Activated CD4-positive, alpha-beta T cell treated with anti-CD3 and anti-CD28 coated beads, Interleukin-2, amount 10 ng/mL, durations not matched to agents 7 days and 5 days (primary cell): ENCODE results near the gene IL13. TPM values are rescaled to one million over a fixed set of nuclear protein-coding genes. Genes with fewer than 3 reads are reported as not detected.

Experiments
- CTCF ChIA-PET: fragments of 350-600 bp; sonication (Branson Sonifier 250); formaldehyde crosslinking; loops from one replicate; lab custom pipeline; 2021; ENCODE audit warnings: antibody characterized with exemption; lab: Charles Lee
- POLR2A ChIA-PET: fragments of 350-600 bp; sonication (Branson Sonifier 250); formaldehyde crosslinking; loops from one replicate; lab custom pipeline; 2021; ENCODE audit warnings: antibody characterized with exemption; lab: Charles Lee
- DNase-seq: peaks from one replicate; pipeline ENCODE4 v3.0.0-alpha.2; 2020
- H3K27ac Mint-ChIP-seq: one replicate; pipeline ENCODE4 v1.8.0; 2021; ENCODE audit warnings: mild to moderate bottlenecking, moderate library complexity, mixed read lengths
- H3K27me3 Mint-ChIP-seq: one replicate; pipeline ENCODE4 v1.8.0; 2021; ENCODE audit warnings: mixed read lengths
- H3K36me3 Mint-ChIP-seq: one replicate; pipeline ENCODE4 v1.8.0; 2021; ENCODE audit warnings: low read depth, mixed read lengths
- H3K4me1 Mint-ChIP-seq: one replicate; pipeline ENCODE4 v1.8.0; 2021; ENCODE audit warnings: mixed read lengths
- H3K4me3 Mint-ChIP-seq: one replicate; pipeline ENCODE4 v1.8.0; 2021; ENCODE audit warnings: mild to moderate bottlenecking, moderate library complexity, mixed read lengths
- H3K9me3 Mint-ChIP-seq: one replicate; pipeline ENCODE4 v1.8.0; 2021; ENCODE audit warnings: mixed read lengths
- total RNA-seq, 2 experiments: library from RNA; stranded (reverse); gene quantifications; one replicate each; pipeline ENCODE4 v1.2.3, GENCODE V29; 2021

Gene IL13
- total RNA-seq, 2 experiments from 2014 or later: 2.5 to 2.8 TPM

GRCh38 chr5:132677191-132677590 is 19.2 kb downstream of the IL13 start:
- Mint-ChIP-seq H3K9me3 (no peaks in the 10 kb centered on the region), H3K27me3 (no peaks in the 10 kb centered on the region), H3K4me1 (peaks cover 26% of the 10 kb centered on the region), H3K4me3 (no peak overlapping the region), H3K27ac (no peak overlapping the region), H3K36me3 (no peaks in the 10 kb centered on the region)
- ChIA-PET CTCF (interaction anchor here (1.0 to 2.2 kb wide), 5 partner anchors 10 to 96 kb away, joined by 3 to 8 read pairs (median 5); partner anchors contain the start of gene IL13), POLR2A (no interaction called here)
- DNase-seq: no peak

GRCh38 chr5:132677682-132678400 is 19.9 kb downstream of the IL13 start:
- H3K27me3 Mint-ChIP-seq: no peaks in the 10 kb centered on the region
- H3K9me3 Mint-ChIP-seq: no peaks in the 10 kb centered on the region
- POLR2A ChIA-PET: no interaction called here

GRCh38 chr5:132678735-132679134 is 20.8 kb downstream of the IL13 start:
- H3K4me3 Mint-ChIP-seq: no peak overlapping the region
- H3K9me3 Mint-ChIP-seq: no peaks in the 10 kb centered on the region
- ChIA-PET POLR2A (no interaction called here), CTCF (interaction anchor here (0.9 to 1.9 kb wide), 5 partner anchors 9 to 43 kb away, joined by 3 to 6 read pairs (median 4); no protein-coding TSS in a partner anchor)
- peaks cover 2% of the 10 kb centered on the region for H3K27me3 Mint-ChIP-seq
- no peak overlapping the region for H3K27ac Mint-ChIP-seq
- no peaks in the 10 kb centered on the region for H3K36me3 Mint-ChIP-seq
- peaks cover 26% of the 10 kb centered on the region for H3K4me1 Mint-ChIP-seq
- DNase-seq: no peak

More at GRCh38 chr5:132677682-132678400, 19.9 kb downstream of the IL13 start:
- Mint-ChIP-seq H3K27ac (peak overlapping the region; percentile 47), H3K4me3 (no peak overlapping the region), H3K36me3 (no peaks in the 10 kb centered on the region), H3K4me1 (peaks cover 26% of the 10 kb centered on the region)
- no peak for DNase-seq
- CTCF ChIA-PET: interaction anchor here (0.9 to 1.9 kb wide), 5 partner anchors 15 to 95 kb away, joined by 3 to 5 read pairs (median 3); partner anchors contain the start of gene IL13

- Mint-ChIP-seq H3K9me3 (no peaks in the 10 kb centered on the region), H3K4me1 (peaks cover 22% of the 10 kb centered on the region), H3K27me3 (peaks cover 2% of the 10 kb centered on the region), H3K27ac (no peak overlapping the region), H3K36me3 (no peaks in the 10 kb centered on the region), H3K4me3 (no peak overlapping the region)
- ChIA-PET POLR2A (no interaction called here), CTCF (interaction anchor here (1.1 to 1.9 kb wide), 4 partner anchors 9 to 18 kb away, joined by 3 to 6 read pairs (median 4); no protein-coding TSS in a partner anchor)
- DNase-seq: no peak
Measured at GRCh38 chr5:132679166-132679565, 21.2 kb downstream of the IL13 start.

- ChIA-PET CTCF (interaction anchor here (1.1 to 1.3 kb wide), 2 partner anchors 10 to 15 kb away, joined by 4 to 6 read pairs; no protein-coding TSS in a partner anchor), POLR2A (no interaction called here)
- H3K27ac Mint-ChIP-seq: no peak overlapping the region
- H3K4me3 Mint-ChIP-seq: no peak overlapping the region
- no peak for DNase-seq
- peaks cover 2% of the 10 kb centered on the region for H3K27me3 Mint-ChIP-seq
- H3K4me1 Mint-ChIP-seq: peaks cover 25% of the 10 kb centered on the region
- H3K9me3 Mint-ChIP-seq: no peaks in the 10 kb centered on the region
- no peaks in the 10 kb centered on the region for H3K36me3 Mint-ChIP-seq
Measured at GRCh38 chr5:132679717-132680380, 21.9 kb downstream of the IL13 start.

- no peaks in the 10 kb centered on the region for H3K9me3 Mint-ChIP-seq
- CTCF ChIA-PET: interaction anchor here (1.2 kb wide), 1 partner anchor 8 kb away, joined by 4 read pairs; no protein-coding TSS in a partner anchor
- POLR2A ChIA-PET: no interaction called here
Measured at GRCh38 chr5:132680780-132681475, 23.0 kb downstream of the IL13 start.

GRCh38 chr5:132681476-132681831 is 23.5 kb downstream of the IL13 start:
- no peak for DNase-seq
- no peaks in the 10 kb centered on the region for H3K9me3 Mint-ChIP-seq
- peaks cover 16% of the 10 kb centered on the region for H3K4me1 Mint-ChIP-seq
- H3K27me3 Mint-ChIP-seq: peaks cover 2% of the 10 kb centered on the region
- no peak overlapping the region for H3K4me3 Mint-ChIP-seq
- POLR2A ChIA-PET: no interaction called here
- no peaks in the 10 kb centered on the region for H3K36me3 Mint-ChIP-seq
- CTCF ChIA-PET: interaction anchor here (1.2 kb wide), 1 partner anchor 9 kb away, joined by 4 read pairs; no protein-coding TSS in a partner anchor
- no peak overlapping the region for H3K27ac Mint-ChIP-seq

More at GRCh38 chr5:132680780-132681475, 23.0 kb downstream of the IL13 start:
- Mint-ChIP-seq H3K27ac (no peak overlapping the region), H3K4me1 (peaks cover 22% of the 10 kb centered on the region), H3K27me3 (peaks cover 2% of the 10 kb centered on the region), H3K36me3 (no peaks in the 10 kb centered on the region), H3K4me3 (no peak overlapping the region)
- no peak for DNase-seq

- ChIA-PET POLR2A (no interaction called here), CTCF (interaction anchor here (0.8 to 1.2 kb wide), 3 partner anchors 9 to 36 kb away, joined by 3 to 4 read pairs (median 4); no protein-coding TSS in a partner anchor)
- Mint-ChIP-seq H3K27ac (no peak overlapping the region), H3K4me3 (no peak overlapping the region), H3K9me3 (no peaks in the 10 kb centered on the region), H3K27me3 (peaks cover 2% of the 10 kb centered on the region), H3K4me1 (peaks cover 15% of the 10 kb centered on the region), H3K36me3 (no peaks in the 10 kb centered on the region)
- no peak for DNase-seq
Measured at GRCh38 chr5:132681983-132682382, 24.0 kb downstream of the IL13 start.

GRCh38 chr5:132684491-132684890 is 26.5 kb downstream of the IL13 start:
- CTCF ChIA-PET: interaction anchor here (1.0 kb wide), 1 partner anchor 12 kb away, joined by 3 read pairs; no protein-coding TSS in a partner anchor
- Mint-ChIP-seq H3K27me3 (peaks cover 5% of the 10 kb centered on the region), H3K9me3 (no peaks in the 10 kb centered on the region), H3K27ac (no peak overlapping the region), H3K4me1 (peaks cover 36% of the 10 kb centered on the region), H3K36me3 (peaks cover 2% of the 10 kb centered on the region), H3K4me3 (no peak overlapping the region)
- DNase-seq: no peak
- POLR2A ChIA-PET: no interaction called here

- no peak for DNase-seq
- Mint-ChIP-seq H3K27me3 (peaks cover 5% of the 10 kb centered on the region), H3K9me3 (no peaks in the 10 kb centered on the region), H3K27ac (peak overlapping the region; percentile 2), H3K4me1 (peaks cover 37% of the 10 kb centered on the region), H3K4me3 (no peak overlapping the region), H3K36me3 (peaks cover 2% of the 10 kb centered on the region)
- POLR2A ChIA-PET: no interaction called here
- CTCF ChIA-PET: interaction anchor here (1.0 kb wide), 1 partner anchor 13 kb away, joined by 3 read pairs; no protein-coding TSS in a partner anchor
Measured at GRCh38 chr5:132684922-132685720, 27.1 kb downstream of the IL13 start.

- Mint-ChIP-seq H3K27me3 (peaks cover 5% of the 10 kb centered on the region), H3K4me1 (peaks cover 37% of the 10 kb centered on the region), H3K4me3 (no peak overlapping the region), H3K27ac (no peak overlapping the region), H3K9me3 (no peaks in the 10 kb centered on the region), H3K36me3 (peaks cover 2% of the 10 kb centered on the region)
- CTCF ChIA-PET: interaction anchor here (0.6 to 1.1 kb wide), 2 partner anchors 17 to 26 kb away, joined by 3 to 4 read pairs; no protein-coding TSS in a partner anchor
- POLR2A ChIA-PET: no interaction called here
- no peak for DNase-seq
Measured at GRCh38 chr5:132686193-132686592, 28.2 kb downstream of the IL13 start.
